OCI-LY7 (cell line): Measurements from ENCODE around the gene TRAIP. TPM values are rescaled to one million over a fixed set of nuclear protein-coding genes. Genes with fewer than 3 reads are reported as not detected.

Experiments
- BruUV-seq: library from RNA; stranded (reverse); fragments of 400-500 nt; replicated peaks from 2 replicates; lab custom pipeline; 2021; lab: Mats Ljungman, UMichigan
- CTCF ChIA-PET: fragments of 300-600 bp; sonication (Branson Sonifier 250); formaldehyde crosslinking; loops from one replicate; lab custom pipeline; 2022; ENCODE audit warnings: antibody characterized with exemption; ENCODE audit not compliant: unreplicated experiment; lab: Charles Lee
- POLR2A ChIA-PET: fragments of 300-600 bp; sonication (Branson Sonifier 250); formaldehyde crosslinking; loops from one replicate; lab custom pipeline; 2022; ENCODE audit warnings: antibody characterized with exemption; lab: Charles Lee
- DNase-seq: peaks from one replicate; pipeline ENCODE4 v3.0.0-alpha.2; 2015; ENCODE audit warnings: low spot score
- H2AFZ ChIP-seq: fragments of 200-600 bp; sonication (generic), shearing (Covaris generic); 2 replicates; pipeline ENCODE4 v1.6.1; 2014; ENCODE audit warnings: mild to moderate bottlenecking, antibody characterized with exemption, low read length, moderate library complexity
- H3K27ac ChIP-seq: fragments of 200-600 bp; sonication (generic); 2 replicates; pipeline ENCODE4 v1.5.1; 2014; ENCODE audit warnings: mixed run types, low read depth, mild to moderate bottlenecking, moderate library complexity, low read length, inconsistent platforms; ENCODE audit not compliant: poor library complexity, severe bottlenecking
- H3K36me3 ChIP-seq: fragments of 200-600 bp; sonication (generic); 2 replicates; pipeline ENCODE4 v1.6.1; 2014; ENCODE audit warnings: mild to moderate bottlenecking, antibody characterized with exemption, low read length, moderate library complexity, mixed read lengths; ENCODE audit not compliant: insufficient read depth
- H3K4me1 ChIP-seq: fragments of 200-600 bp; sonication (generic); 2 replicates; pipeline ENCODE4 v1.5.1; 2014; ENCODE audit warnings: mild to moderate bottlenecking, low read length; ENCODE audit not compliant: insufficient read depth, poor library complexity, severe bottlenecking
- H3K4me2 ChIP-seq: fragments of 200-600 bp; sonication (generic); 2 replicates; pipeline ENCODE4 v1.6.1; 2014; ENCODE audit warnings: mild to moderate bottlenecking, low read length
- H3K4me3 ChIP-seq: fragments of 200-600 bp; sonication (generic); 2 replicates; pipeline ENCODE4 v1.5.1; 2014; ENCODE audit warnings: mild to moderate bottlenecking, low read depth, low read length; ENCODE audit not compliant: poor library complexity, severe bottlenecking
- H3K79me2 ChIP-seq: fragments of 200-600 bp; sonication (generic); 2 replicates; pipeline ENCODE4 v1.6.1; 2016; ENCODE audit warnings: low read depth, mild to moderate bottlenecking, low read length, moderate library complexity, mixed read lengths; ENCODE audit not compliant: insufficient read depth
- H3K9me2 ChIP-seq: fragments of 200-600 bp; sonication (generic); 2 replicates; pipeline ENCODE4 v1.6.1; 2016; ENCODE audit warnings: mild to moderate bottlenecking, low read length, mixed read lengths; ENCODE audit not compliant: insufficient read depth
- H3K9me3 ChIP-seq: fragments of 200-600 bp; sonication (generic); 2 replicates; pipeline ENCODE4 v1.6.1; 2014; ENCODE audit warnings: mild to moderate bottlenecking, mixed run types, low read length, mixed read lengths
- H4K20me1 ChIP-seq: fragments of 200-600 bp; sonication (generic); 2 replicates; pipeline ENCODE4 v1.6.1; 2014; ENCODE audit warnings: mild to moderate bottlenecking, antibody characterized with exemption, low read length, moderate library complexity, mixed read lengths; ENCODE audit not compliant: insufficient read depth
- CTCF ChIP-seq: fragments of 200-600 bp; sonication (generic); conservative IDR thresholded peaks from 2 replicates; pipeline ENCODE4 v1.5.1; 2014; ENCODE audit warnings: mild to moderate bottlenecking, antibody characterized with exemption, low read length, moderate library complexity, mixed read lengths
- EZH2phosphoT487 ChIP-seq: fragments of 200-600 bp; sonication (generic); IDR thresholded peaks from 2 replicates; pipeline ENCODE4 v1.6.1; 2018; ENCODE audit warnings: low read depth, borderline replicate concordance, mild to moderate bottlenecking, mixed run types, antibody characterized with exemption, low read length, moderate library complexity, mixed read lengths
- intact Hi-C: fragments of 100-400 bp; cut with micrococcal nuclease; formaldehyde crosslinking; loops from one replicate; pipeline ENCODE4 v1.10.0; 2022; ENCODE audit not compliant: unreplicated experiment
- total RNA-seq, 2 experiments: library from RNA; depleted of rRNA in 1 of 2; stranded (reverse); fragments of >200 nt in 1 of 2; shearing (Covaris generic) in 1 of 2; gene quantifications; 2 replicates each; pipeline ENCODE4 v1.2.3, GENCODE V29; 2014 to 2022

TRAIP gene
- total RNA-seq, 2 experiments from 2014 or later, result 38.6 to 41.8 TPM

DNA sequence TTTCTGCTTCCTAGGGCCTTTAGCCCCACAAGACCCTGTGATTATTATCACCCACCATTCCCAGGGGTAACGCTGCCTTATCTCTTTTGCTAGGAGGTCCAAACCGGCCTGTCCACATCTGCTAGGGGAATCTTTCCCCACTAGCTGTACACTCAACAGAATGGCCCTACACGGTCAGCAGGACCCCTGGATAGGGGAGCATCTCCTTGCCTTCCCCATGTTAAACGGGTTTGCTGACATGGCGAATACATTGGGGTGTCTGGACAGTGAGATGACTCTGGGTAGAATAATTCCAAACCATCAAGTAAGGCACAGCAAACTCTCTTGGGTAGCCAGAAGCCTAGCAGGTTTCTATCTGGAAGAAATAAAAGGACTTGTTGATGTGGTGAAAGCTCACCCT, 702 bp downstream of the TRAIP start:
- peaks cover 6% of the 10 kb centered on the region for H3K36me3 ChIP-seq
- no TSS peak for BruUV-seq
- intact Hi-C loops, result loop anchor here (5.0 kb wide), 1 partner anchor 47 kb away; the partner anchor contains the start of gene MST1R
- H3K9me2 ChIP-seq, result no peaks in the 10 kb centered on the region
- H4K20me1 ChIP-seq, result no peaks in the 10 kb centered on the region
- CTCF ChIA-PET, result interaction anchor here (1.1 kb wide), 1 partner anchor 52 kb away, joined by 3 read pairs; the partner anchor contains the start of gene INKA1
- POLR2A ChIA-PET, result interaction anchor here (0.8 to 1.3 kb wide), 3 partner anchors 11 to 51 kb away, joined by 3 to 4 read pairs (median 3); no protein-coding TSS in a partner anchor
- no peaks in the 10 kb centered on the region for H3K9me3 ChIP-seq
- peak overlapping the region; percentile 98 for H3K4me2 ChIP-seq
- peaks cover 31% of the 10 kb centered on the region for H3K79me2 ChIP-seq
- H3K27ac ChIP-seq, result peak overlapping the region; percentile 38
- DNase-seq, result no peak
- H3K4me1 ChIP-seq, result peaks cover 25% of the 10 kb centered on the region
- TF ChIP-seq CTCF (no peak), EZH2phosphoT487 (no peak)
- H2AFZ ChIP-seq, result no peak overlapping the region
- H3K4me3 ChIP-seq, result peak overlapping the region; percentile 89

DNA sequence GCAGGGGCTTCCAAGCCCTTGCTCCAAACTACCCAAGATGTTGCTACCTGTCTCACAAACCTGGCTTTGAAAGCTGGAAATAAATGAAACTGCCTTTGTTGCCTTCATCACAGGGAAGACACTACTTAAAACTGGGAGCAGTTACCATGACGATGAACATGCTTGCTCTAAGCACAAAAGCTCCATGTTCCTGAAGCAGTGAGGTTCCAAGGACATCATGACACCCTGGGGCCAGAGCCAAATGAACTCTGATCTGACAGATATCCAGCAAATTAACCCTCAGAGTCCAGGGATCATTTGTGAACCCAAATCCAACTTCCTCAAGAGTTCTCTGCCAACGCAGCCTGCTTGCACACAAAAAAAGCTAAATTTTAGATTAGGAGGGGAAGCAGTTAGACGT, 10.7 kb downstream of the TRAIP start:
- Histone ChIP-seq H3K4me2 (no peak overlapping the region), H3K27ac (no peak overlapping the region), H3K79me2 (peaks cover 4% of the 10 kb centered on the region; the same call in 1 of the 2 replicates), H3K4me3 (no peak overlapping the region), H3K9me3 (no peaks in the 10 kb centered on the region), H3K9me2 (no peaks in the 10 kb centered on the region), H3K4me1 (peaks cover 3% of the 10 kb centered on the region), H3K36me3 (peaks cover 75% of the 10 kb centered on the region), H4K20me1 (no peaks in the 10 kb centered on the region), H2AFZ (no peak overlapping the region)
- BruUV-seq, result TSS peak; percentile 11
- TF ChIP-seq CTCF (no peak), EZH2phosphoT487 (no peak)
- intact Hi-C loops, result no loop called here
- CTCF ChIA-PET, result interaction anchor here (1.1 kb wide), 1 partner anchor 42 kb away, joined by 3 read pairs; no protein-coding TSS in a partner anchor
- DNase-seq, result no peak
- POLR2A ChIA-PET, result interaction anchor here (1.5 kb wide), 1 partner anchor 10 kb away, joined by 3 read pairs; no protein-coding TSS in a partner anchor

DNA sequence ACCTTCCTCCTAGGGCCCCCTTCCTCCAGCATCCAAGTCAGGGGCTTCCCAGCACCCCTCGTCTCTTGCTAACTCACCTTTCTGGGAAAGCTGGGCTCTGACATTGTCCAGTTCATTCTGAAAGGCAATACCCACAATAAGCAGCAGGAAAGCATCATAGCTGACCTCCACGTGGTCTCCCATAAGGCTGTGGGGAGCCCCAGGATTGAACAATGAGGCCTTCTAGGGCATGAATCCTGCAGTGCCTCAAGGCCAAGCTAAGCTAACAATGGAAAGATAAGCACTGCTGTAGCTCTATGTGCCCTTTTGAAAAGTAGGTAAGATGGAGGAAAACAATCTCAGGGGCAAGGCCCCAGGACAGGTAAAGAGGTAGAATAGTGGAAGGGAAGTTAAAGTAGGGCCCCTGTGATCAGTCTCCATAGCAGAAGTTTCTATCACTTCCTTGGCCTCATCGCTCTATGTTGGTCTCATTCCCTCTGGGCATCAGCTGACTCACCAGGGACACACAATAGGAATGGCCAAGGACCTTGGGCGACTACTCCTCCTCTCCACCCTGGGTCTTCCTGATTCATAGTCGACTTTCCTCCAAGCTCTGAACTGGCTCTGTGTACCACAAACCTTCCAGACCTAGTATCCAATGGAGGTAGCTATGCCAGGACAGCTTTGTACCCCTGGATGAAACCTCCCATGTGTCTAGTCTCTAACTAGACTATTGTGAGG, 11.7 kb downstream of the TRAIP start:
- TF ChIP-seq EZH2phosphoT487, result no peak
- no peak for TF ChIP-seq CTCF
- Histone ChIP-seq H3K36me3 (peaks cover 79% of the 10 kb centered on the region), H3K4me1 (peaks cover 3% of the 10 kb centered on the region), H3K27ac (no peak overlapping the region), H2AFZ (no peak overlapping the region), H3K4me3 (no peak overlapping the region), H3K9me2 (no peaks in the 10 kb centered on the region), H3K79me2 (peaks cover 4% of the 10 kb centered on the region; the same call in 1 of the 2 replicates), H3K4me2 (no peak overlapping the region), H4K20me1 (no peaks in the 10 kb centered on the region), H3K9me3 (no peaks in the 10 kb centered on the region)
- POLR2A ChIA-PET, result interaction anchor here (1.3 to 1.5 kb wide), 2 partner anchors 11 to 42 kb away, joined by 3 to 4 read pairs; no protein-coding TSS in a partner anchor
- CTCF ChIA-PET, result interaction anchor here (1.1 kb wide), 1 partner anchor 41 kb away, joined by 3 read pairs; no protein-coding TSS in a partner anchor
- BruUV-seq, result no TSS peak
- no peak for DNase-seq
- intact Hi-C loops, result no loop called here
